NAMALWA (cell line): ENCODE data around the gene DHRSX.
"Not testable (repeated sequence)": the region's sequence is repeated elsewhere in the genome, so short reads cannot be mapped to it uniquely, and the experiment has no call there.

ENCODE experiments used
- DNase-seq: peaks from one replicate; pipeline ENCODE4 v3.0.0-alpha.2; 2015; ENCODE audit warnings: low spot score

Gene DHRSX

DNA sequence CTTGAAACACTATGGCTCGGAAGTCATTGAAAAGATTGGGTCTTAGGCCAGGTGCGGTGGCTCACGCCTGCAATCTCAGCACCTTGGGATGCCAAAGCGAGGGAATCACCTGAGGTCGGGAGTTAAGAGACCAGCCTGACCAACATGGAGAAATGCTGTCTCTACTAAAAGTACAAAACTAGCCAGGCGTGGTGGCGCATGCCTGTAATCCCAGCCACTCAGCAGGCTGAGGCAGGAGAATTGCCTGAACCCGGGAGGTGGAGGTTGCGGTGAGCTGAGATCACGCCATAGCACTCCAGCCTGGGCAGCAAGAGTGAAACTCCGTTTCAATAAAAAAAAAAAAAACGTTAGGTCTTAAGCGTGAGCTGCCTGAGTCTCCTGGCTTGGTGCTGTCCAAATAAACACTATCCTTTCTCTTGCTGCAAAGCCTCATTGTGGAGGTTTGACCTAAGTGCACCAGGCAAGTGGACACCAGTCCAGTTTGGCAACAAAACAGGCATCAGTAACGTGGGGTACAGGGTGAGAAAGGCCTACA is 185.9 kb downstream of the DHRSX start:
- DNase-seq = no peak

DNA sequence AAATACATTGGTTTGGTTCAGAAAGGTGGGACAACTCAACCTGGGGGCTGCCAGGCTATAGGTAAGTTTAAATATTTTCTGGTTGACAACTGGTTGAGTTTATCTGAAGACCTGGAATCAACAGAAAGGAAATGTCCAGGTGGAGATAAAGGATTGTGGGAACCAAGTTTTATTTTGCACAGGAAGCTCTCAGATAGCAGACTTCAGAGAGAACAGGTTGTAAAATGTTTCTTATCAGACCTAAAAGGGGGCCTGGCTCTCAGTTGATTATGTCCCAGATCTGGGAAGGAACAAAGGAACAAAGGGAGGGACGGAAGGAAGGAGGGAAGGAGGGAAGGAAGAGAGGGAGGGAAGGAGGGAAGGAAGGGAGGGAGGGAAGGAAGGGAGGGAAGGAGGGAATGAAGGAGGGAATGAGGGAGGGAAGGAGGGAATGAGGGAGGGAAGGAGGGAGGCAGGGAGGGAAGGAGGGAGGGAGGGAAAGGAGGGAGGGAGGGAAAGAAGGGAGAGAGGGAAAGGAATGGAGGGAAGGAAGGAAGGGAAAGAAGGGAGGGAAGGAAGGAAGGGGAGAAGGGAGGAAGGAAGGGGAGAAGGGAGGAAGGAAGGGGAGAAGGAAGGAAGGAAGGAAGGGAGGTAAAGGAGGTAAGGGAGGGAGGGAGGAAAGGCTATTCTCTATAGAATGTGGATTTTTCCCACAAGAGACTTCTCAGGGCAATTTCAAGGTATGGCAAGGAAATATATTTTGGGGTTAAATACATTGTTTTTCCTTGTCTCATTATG is 186.7 kb downstream of the DHRSX start:
- DNase-seq = no peak

DNA sequence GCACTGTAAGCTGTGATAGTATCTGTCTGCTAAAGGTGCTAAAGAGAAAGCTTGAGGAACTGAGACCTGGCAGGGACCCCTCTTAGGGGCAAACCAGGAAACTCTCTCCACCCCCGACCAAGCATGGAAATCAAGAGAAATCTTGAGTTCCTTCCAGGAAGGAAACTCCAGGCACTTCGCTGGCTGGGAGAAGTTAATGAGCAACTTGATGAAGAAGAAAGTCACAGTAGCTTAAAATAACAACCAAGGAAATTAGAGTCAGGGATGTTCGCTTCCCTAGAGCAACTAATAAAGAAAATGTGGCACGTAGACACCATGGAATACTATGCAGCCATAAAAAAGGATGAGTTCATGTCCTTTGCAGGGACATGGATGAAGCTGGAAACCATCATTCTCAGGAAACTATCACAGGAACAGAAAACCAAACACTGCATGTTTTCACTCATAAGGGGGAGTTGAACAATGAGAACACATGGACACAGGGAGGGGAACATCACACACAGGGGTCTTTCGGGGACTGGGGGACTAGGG is 188.7 kb downstream of the DHRSX start:
- not testable (repeated sequence) for DNase-seq

GRCh38 chrX:2311501-2311900 is 189.3 kb downstream of the DHRSX start:
- DNase-seq = no peak

DNA sequence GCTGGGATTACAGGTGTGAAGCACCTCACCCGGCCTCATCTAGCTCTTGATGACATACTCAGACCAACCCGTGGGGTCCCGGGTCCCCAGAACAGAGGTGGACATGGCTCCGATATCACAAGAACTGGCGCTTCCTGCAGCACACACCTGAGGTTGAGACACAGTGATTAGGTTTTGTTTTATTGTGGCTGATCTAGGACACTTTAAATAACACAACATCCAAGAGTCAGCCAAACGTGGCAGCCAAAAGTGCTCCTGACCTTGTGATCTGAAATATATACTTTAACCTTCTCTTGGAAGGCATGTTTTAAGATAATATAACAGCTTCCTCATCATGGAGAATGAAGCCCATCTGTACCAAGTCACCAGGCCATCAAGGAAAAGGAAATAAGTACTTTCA is 198.9 kb downstream of the DHRSX start:
- DNase-seq = no peak

DNA sequence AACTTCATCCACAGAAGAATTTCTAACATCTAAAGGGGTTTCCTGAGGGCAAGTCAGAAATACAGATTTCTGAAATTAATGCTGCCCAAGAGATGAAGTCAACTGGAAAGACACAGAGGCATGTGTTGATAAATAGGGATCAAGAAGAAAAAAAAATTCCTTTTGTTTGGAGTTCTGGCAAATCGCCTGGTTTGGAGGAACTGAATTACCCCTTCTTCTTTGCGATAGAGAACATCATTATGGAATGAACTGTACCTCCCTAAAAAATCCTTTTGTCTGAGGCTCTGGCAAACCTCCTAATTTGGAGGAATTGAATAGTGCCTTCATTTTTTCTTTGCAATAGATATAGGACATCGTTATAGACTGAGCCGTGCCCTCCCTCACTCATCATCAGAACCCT is 200.9 kb downstream of the DHRSX start:
- DNase-seq = no peak

DNA sequence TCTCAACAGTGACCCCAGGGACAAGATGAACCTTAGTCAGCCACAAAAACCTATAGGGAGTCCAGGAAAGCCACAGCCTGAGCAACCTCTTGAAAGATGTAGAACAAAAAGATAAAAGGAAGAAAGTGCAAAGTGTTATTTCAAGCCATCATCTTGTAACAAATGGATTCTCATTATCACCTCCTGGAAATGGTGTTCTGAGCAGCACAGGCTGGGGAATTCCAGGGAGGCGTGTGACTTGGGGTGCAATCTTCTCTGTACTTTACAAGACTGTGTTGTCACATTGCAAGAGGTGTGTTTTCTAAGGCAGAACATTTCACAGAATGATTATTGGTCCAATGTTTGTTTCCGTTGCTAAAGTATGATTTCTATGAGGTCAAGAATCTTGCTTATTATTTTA is 214.0 kb downstream of the DHRSX start:
- no peak for DNase-seq

DNA sequence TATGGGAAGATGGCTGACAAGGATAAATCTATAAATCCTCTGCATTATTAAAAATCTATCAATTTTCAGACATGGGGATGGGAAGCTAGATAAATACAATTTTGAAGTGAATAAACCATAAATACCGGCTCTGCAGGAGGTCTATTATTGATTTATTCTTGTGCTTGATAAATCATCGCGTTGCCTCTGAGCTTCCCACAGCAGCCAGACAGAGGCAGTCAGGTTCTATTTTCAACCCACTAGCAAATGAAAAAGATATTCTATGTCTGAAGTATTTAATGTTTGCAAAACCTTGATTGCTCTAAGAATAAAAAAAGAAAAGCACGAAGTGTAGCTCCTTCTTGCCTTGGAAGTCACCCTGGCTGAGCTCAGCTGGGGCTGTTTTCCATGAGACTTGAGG is 216.2 kb downstream of the DHRSX start:
- DNase-seq = no peak

- DNase-seq = no peak
These were observed 216.6 kb downstream of the DHRSX start for GRCh38 chrX:2284133-2284532.

GRCh38 chrX:2283111-2283859 is 217.5 kb downstream of the DHRSX start:
- DNase-seq = no peak

DNA sequence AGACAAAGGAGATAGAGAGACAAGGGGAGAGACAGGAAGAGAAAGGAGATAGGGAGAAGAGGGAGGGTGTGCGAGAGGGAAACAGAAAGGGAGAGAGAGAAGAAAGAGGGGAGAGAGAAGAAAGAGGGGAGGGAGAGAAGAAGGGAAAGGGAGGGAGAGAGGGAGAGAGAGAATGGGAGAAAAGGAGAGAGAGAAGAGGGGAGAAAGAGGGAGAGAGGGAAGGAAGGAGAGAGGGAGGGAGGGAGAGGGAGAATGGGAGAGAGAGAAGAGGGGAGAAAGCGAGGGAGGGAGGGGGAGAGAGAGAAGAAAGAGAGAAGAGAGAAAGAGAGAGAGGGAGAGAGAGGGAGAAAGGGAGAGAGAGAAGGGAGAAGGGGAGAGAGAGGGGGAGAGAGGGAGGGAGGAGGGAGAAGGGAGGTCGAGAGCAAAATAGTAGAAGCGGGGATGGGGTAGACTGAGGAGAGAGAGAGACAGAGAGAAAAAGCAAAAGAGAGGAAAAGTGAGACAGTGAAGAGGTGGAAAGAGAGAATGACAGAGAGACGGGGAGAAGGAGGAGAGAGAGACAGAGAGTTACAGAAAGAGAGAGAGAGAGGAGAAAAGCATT is 218.2 kb downstream of the DHRSX start:
- DNase-seq = no peak

GRCh38 chrX:2272337-2272736 is 228.4 kb downstream of the DHRSX start:
- no peak for DNase-seq

- not testable (repeated sequence) for DNase-seq
These were observed 229.2 kb downstream of the DHRSX start for GRCh38 chrX:2271595-2271994.

GRCh38 chrX:2270783-2271182 is 230.0 kb downstream of the DHRSX start:
- DNase-seq = not testable (repeated sequence)

GRCh38 chrX:2267890-2268289 is 232.9 kb downstream of the DHRSX start:
- no peak for DNase-seq

GRCh38 chrX:2266445-2267349 is 234.1 kb downstream of the DHRSX start:
- DNase-seq = no peak

GRCh38 chrX:2265658-2266444 is 234.9 kb downstream of the DHRSX start:
- DNase-seq = not testable (repeated sequence)

DNA sequence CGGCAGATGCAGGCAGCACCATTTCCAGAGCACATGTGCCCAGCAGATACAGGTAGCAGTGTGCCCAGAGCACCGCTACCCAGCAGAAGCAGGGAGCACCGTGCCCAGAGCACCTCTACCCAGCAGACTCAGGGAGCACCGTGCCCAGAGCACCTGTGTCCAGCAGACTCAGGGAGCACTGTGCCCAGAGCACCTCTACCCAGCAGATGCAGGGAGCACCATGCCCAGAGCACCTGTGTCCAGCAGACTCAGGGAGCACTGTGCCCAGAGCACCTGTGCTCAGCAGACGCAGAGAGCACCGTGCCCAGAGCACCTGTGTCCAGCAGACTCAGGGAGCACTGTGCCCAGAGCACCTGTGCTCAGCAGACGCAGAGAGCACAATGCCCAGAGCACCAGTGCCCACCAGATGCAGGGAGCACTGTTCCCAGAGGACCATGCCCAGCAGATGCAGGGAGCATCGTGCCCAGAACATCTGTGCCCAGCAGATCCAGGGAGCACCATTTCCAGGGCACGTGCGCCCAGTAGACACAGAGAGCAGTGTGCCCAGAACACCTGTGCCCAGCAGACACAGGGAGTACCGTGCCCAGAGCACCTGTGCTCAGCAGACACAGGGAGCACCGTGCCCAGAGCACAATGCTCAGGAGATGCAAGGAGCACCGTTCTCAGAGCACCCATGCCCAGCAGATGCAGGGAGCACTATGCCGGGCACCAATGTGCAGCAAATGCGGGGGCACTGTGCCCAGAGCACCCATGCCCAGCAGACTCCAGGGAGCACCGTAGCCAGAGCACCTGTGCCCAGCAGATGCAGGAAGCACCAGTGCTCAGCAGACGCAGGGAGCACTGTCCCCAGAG is 236.4 kb downstream of the DHRSX start:
- no peak for DNase-seq

DNA sequence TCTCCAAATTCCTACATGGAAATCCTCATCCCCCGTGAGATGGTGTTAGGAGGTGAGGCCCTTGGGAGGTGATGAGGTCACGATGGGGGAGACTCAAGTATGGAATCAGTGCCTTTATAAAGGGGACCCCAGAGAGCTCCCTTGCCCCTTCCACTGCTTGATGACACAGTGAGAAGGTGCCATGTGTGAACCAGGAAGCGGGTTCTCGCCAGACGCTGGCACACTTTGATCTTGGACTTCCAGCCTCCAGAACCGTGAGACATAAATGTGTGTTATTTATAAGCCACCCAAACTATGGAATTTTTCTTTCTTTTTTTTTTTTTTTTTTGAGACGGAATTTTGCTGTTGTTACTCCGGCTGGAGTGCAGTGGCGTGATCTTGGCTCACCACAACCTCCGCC is 237.6 kb downstream of the DHRSX start:
- no peak for DNase-seq

DNA sequence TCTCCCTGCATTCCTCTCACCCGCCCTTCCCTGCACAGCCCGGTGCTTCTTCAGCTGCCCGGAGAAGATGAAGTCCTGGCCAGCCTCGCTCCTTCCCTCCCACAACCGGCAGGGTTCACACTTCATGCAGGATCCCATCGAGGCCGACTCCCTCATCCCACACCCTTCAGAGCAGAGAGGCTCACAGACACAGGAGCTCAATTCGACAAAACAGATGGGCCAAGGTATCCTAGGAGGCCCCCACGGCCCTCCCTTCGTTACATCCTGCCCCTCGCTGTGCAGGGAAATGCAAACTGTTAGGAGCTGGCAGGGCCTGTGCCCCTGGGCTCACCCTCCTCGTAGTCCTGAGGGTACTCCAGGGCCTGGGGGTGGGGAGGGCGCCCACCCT is 238.1 kb downstream of the DHRSX start:
- DNase-seq = no peak
